OCI-LY1 (cell line): Measurements from ENCODE around the gene NRDC.

Experiments
- CTCF ChIP-seq: fragments of 200-600 bp; sonication (generic), shearing (Covaris generic); IDR thresholded peaks from 2 replicates; pipeline ENCODE4 v1.5.1; 2017; ENCODE audit warnings: mild to moderate bottlenecking, antibody characterized with exemption, low read length, moderate library complexity, mixed read lengths
- EZH2 ChIP-seq: fragments of 200-600 bp; sonication (generic), shearing (Covaris generic); IDR thresholded peaks from 2 replicates; pipeline ENCODE4 v1.8.0; 2017; ENCODE audit warnings: borderline replicate concordance, mixed run types, mild to moderate bottlenecking, antibody characterized with exemption, low read length, moderate library complexity, mixed read lengths

GRCh38 chr1:51753969-51754368 lies 124.6 kb downstream of the NRDC start:
- no peak for TF ChIP-seq CTCF
- no peak for TF ChIP-seq EZH2
